HepG2 (cell line): Measurements from ENCODE around the gene IL1R1. TPM values are rescaled to one million over a fixed set of nuclear protein-coding genes. Genes with fewer than 3 reads are reported as not detected.

ENCODE experiments used
- ARID5B ChIP-seq: IDR thresholded peaks from 2 replicates; pipeline ENCODE4 v1.4.0; 2020; ENCODE audit warnings: mild to moderate bottlenecking, missing genetic modification reagents
- FOXP1 ChIP-seq, 2 experiments: fragments of 450-650 bp in 1 of 2; IDR thresholded peaks; 2 replicates each; pipeline ENCODE4 v1.6.1; 2017 to 2018; ENCODE audit warnings: antibody characterized with exemption in 1 of 2
- HOMEZ ChIP-seq: IDR thresholded peaks from 2 replicates; pipeline ENCODE4 v1.6.1; 2016; ENCODE audit warnings: low read depth
- MED1 ChIP-seq: sonication (generic); formaldehyde crosslinking; IDR thresholded peaks from 2 replicates; pipeline ENCODE4 v1.4.0; 2020; ENCODE audit warnings: missing genetic modification reagents
- MTA3 ChIP-seq: sonication (generic); formaldehyde crosslinking; IDR thresholded peaks from 2 replicates; pipeline ENCODE4 v1.4.0; 2020; ENCODE audit warnings: missing genetic modification reagents
- POLR2AphosphoS2 ChIP-seq: IDR thresholded peaks from 2 replicates; pipeline ENCODE4 v1.6.1; 2011; ENCODE audit warnings: low read depth, low read length, improper control_type of control experiment
- PPARG ChIP-seq: conservative IDR thresholded peaks from 2 replicates; pipeline ENCODE4 v1.6.1; 2016; ENCODE audit warnings: missing biosample characterization, missing genetic modification reagents
- PTBP1 ChIP-seq: fragments of 200-400 bp; formaldehyde crosslinking; IDR thresholded peaks from 2 replicates; pipeline ENCODE4 v1.6.1; 2018; ENCODE audit warnings: low read length, low read depth; ENCODE audit not compliant: poor library complexity, severe bottlenecking
- SRF ChIP-seq: IDR thresholded peaks from 2 replicates; pipeline ENCODE4 v1.6.1; 2011; ENCODE audit warnings: mild to moderate bottlenecking, low read depth, low read length, moderate library complexity
- TARDBP ChIP-seq: sonication (generic); formaldehyde crosslinking; IDR thresholded peaks from 2 replicates; pipeline ENCODE4 v1.8.0; 2022; ENCODE audit warnings: mild to moderate bottlenecking, missing genetic modification reagents
- THAP9 ChIP-seq: sonication (generic); formaldehyde crosslinking; IDR thresholded peaks from 2 replicates; pipeline ENCODE4; 2020; ENCODE audit warnings: missing genetic modification reagents, mild to moderate bottlenecking, borderline replicate concordance
- XRCC5 ChIP-seq: fragments of 200-400 bp; formaldehyde crosslinking; optimal IDR thresholded peaks from 2 replicates; pipeline ENCODE3; 2017; ENCODE audit warnings: mild to moderate bottlenecking, low read length
- ZBTB7B ChIP-seq: sonication (generic); formaldehyde crosslinking; IDR thresholded peaks from 2 replicates; pipeline ENCODE4 v1.4.0; 2020; ENCODE audit warnings: missing genetic modification reagents
- ZGPAT ChIP-seq: IDR thresholded peaks from 2 replicates; pipeline ENCODE4 v1.6.1; 2016; ENCODE audit warnings: mild to moderate bottlenecking
- ZNF121 ChIP-seq: sonication (generic); formaldehyde crosslinking; IDR thresholded peaks from 2 replicates; pipeline ENCODE4 v1.5.0; 2020; ENCODE audit warnings: mild to moderate bottlenecking, missing genetic modification reagents
- ZNF362 ChIP-seq: sonication (generic); formaldehyde crosslinking; IDR thresholded peaks from 2 replicates; pipeline ENCODE4 v1.4.0; 2020; ENCODE audit warnings: missing genetic modification reagents, mild to moderate bottlenecking, borderline replicate concordance
- ZNF557 ChIP-seq: sonication (generic); formaldehyde crosslinking; IDR thresholded peaks from 2 replicates; pipeline ENCODE4 v1.4.0; 2020; ENCODE audit warnings: missing genetic modification reagents
- ZNF572 ChIP-seq: sonication (generic); formaldehyde crosslinking; IDR thresholded peaks from 2 replicates; pipeline ENCODE4 v1.5.1; 2020; ENCODE audit warnings: mild to moderate bottlenecking, missing genetic modification reagents
- ZNF615 ChIP-seq: sonication (generic); formaldehyde crosslinking; IDR thresholded peaks from 2 replicates; pipeline ENCODE4 v1.5.0; 2020; ENCODE audit warnings: mild to moderate bottlenecking, missing genetic modification reagents, borderline replicate concordance
- ZNF737 ChIP-seq: sonication (generic); formaldehyde crosslinking; IDR thresholded peaks from 2 replicates; pipeline ENCODE4 v1.5.0; 2020; ENCODE audit warnings: missing genetic modification reagents, mild to moderate bottlenecking, borderline replicate concordance
- ZNF850 ChIP-seq: sonication (generic); formaldehyde crosslinking; conservative IDR thresholded peaks from 2 replicates; pipeline ENCODE4 v1.9.0; 2021; ENCODE audit warnings: mild to moderate bottlenecking, missing genetic modification reagents
- polyA plus RNA-seq, 8 experiments: library from polyadenylated mRNA; depleted of rRNA in 3 of 8; stranded (reverse) in 7 of 8; unstranded in 1 of 8; fragments of >200 nt; fragmentation: Illumina TruSeq in 4 of 8; extraction: Trizol in 4 of 8; gene quantifications; 2 replicates each; pipeline versions ENCODE4 v1.2.1 to v1.2.3, GENCODE V29; 2011 to 2016; ENCODE audit warnings: low read depth in 4 of 8, missing spikeins in 1 of 8, mixed read lengths in 1 of 8; ENCODE audit not compliant: insufficient read depth in 1 of 8
- total RNA-seq, 5 experiments: library from RNA; depleted of rRNA; stranded (reverse); fragments of >200 nt; fragmentation: Illumina TruSeq; extraction: Trizol; gene quantifications; 2 replicates each; pipeline ENCODE4 v1.2.3, GENCODE V29; 2016; ENCODE audit warnings: low read depth in 1 of 5

The IL1R1 gene
- total and polyA plus RNA-seq, 2 of the 13 experiments (the other 11 are each of a cell fraction or from before 2014, with no cell fraction given): 38.0 to 93.1 TPM

GRCh38 chr2:102107741-102108070, 34.8 kb upstream of the IL1R1 start (continued):
- TF ChIP-seq HOMEZ (CRISPR knock-in tag) (peak; percentile 92), MED1 (CRISPR knock-in tag) (peak; percentile 95), ZNF615 (CRISPR knock-in tag) (no peak), PPARG (CRISPR knock-in tag) (peak; percentile 94), ZNF557 (CRISPR knock-in tag) (peak; percentile 42; the same call in 1 of the 2 replicates), XRCC5 (no peak), PTBP1 (no peak), ZNF850 (CRISPR knock-in tag) (no peak), ZNF362 (CRISPR knock-in tag) (no peak), ZNF121 (CRISPR knock-in tag) (no peak), THAP9 (CRISPR knock-in tag) (no peak), FOXP1 (IDR thresholded peaks at IDR 0.05) (no peak), FOXP1 (CRISPR knock-in tag; IDR thresholded peaks at IDR 0.05) (peak; percentile 78; the same call in 1 of the 2 replicates), ARID5B (CRISPR knock-in tag) (peak; percentile 98), TARDBP (CRISPR knock-in tag) (peak; percentile 62), MTA3 (CRISPR knock-in tag) (no peak), SRF (no peak), POLR2AphosphoS2 (no peak), ZNF737 (no peak), ZNF572 (no peak), ZGPAT (CRISPR knock-in tag) (peak; percentile 86), ZBTB7B (CRISPR knock-in tag) (peak; percentile 65; the same call in 1 of the 2 replicates)
